HG03520 (cell line): ENCODE data around the gene KRTAP4-9.
"Not testable (repeated sequence)": the region's sequence is repeated elsewhere in the genome, so short reads cannot be mapped to it uniquely, and the experiment has no call there.

ENCODE experiments used
- ATAC-seq: cut with Tn5 transposase; IDR thresholded peaks from one replicate; pipeline ENCODE4 v1.9.1; 2021; ENCODE audit warnings: mild to moderate bottlenecking, moderate library complexity; ENCODE audit not compliant: unreplicated experiment

Gene KRTAP4-9

DNA sequence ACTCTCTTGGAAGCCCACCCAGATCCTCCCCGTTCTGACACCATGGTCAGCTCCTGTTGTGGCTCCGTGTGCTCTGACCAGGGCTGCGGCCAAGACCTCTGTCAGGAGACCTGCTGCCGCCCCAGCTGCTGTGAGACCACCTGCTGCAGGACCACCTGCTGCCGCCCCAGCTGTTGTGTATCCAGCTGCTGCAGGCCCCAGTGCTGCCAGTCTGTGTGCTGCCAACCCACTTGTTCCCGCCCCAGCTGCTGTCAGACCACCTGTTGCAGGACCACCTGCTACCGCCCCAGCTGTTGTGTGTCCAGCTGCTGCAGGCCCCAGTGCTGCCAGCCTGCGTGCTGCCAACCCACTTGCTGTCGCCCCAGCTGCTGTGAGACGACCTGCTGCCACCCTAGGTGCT, at the start of gene KRTAP4-9:
TSS of gene KRTAP4-9 (plus strand) at position 43 of the 400 bp plus-strand sequence. CDS start at position 43, 0 bp downstream.
- not testable (repeated sequence) for ATAC-seq

DNA sequence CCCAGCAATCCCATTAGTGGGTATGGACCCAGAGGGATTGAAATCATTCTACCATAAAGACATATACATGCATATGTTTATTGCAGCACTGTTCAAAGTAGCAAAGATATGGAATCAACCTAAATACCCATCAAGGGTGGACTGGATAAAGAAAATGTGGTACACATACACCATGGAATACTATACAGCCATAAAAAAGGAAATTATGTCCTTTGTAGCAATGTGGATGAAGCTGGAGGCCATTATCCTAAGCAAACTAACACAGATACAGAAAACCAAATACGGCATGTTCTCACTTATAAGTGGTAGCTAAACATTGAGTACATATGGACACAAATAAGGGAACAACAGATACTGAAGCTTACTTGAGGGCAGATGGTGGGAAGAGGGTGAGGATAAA, 47.6 kb upstream of the KRTAP4-9 start:
- ATAC-seq: no peak

DNA sequence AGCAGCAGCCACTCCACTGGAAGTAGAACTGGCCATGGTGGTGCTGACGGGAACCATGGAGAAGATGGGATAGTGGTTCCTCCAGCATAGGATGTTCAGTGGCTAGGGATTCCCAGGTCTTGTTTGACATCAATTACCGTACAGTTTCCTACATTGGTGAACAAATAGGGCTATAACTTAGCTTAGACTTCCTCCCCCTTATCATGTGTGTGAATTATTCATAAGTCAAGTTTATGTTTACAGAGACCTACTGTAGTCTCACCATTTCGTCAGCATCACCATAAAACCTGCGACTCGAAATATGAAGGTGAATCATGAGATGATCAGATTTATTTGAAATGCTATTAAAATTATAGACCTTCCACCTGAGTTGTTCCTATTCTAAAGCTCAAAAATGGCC, 46.4 kb upstream of the KRTAP4-9 start:
- ATAC-seq: no peak

DNA sequence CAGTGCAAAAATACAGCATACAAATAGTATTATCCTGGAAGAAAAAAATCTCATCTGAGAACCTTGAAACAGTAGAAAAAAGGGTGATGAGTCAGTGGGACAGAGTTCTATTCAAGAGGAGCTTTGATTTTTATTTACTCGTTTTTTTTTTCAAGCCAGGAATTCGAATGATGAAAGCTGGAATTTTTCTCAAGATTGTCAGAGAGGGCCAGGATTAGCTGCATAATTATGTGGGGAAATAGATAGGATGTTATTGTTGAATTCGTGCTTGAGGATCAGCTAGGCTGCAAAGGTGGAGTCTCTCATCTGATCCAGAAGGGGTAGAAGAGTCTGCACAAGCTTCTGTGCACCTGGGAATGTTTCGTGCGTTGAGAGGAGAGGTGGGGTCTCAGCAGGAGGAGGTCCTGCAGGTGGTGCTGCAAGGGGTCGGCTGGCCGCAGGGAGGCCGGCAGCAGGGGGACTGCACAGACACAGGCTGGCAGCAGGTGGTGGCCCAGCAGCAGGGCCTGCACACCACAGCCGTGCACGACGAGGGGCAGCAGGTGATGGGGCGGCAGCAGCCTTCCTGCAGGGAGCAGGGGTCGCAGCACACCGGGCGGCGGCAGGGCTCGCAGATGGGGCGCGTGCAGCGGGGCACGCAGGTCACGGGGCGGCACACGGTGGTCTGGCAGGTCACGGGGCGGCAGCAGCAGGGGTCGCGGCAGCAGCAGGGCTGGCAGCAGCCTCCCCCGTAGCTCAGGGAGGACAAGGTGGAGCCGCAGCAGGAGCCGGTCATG, 45.7 kb upstream of the KRTAP4-9 start:
- ATAC-seq: not testable (repeated sequence)

DNA sequence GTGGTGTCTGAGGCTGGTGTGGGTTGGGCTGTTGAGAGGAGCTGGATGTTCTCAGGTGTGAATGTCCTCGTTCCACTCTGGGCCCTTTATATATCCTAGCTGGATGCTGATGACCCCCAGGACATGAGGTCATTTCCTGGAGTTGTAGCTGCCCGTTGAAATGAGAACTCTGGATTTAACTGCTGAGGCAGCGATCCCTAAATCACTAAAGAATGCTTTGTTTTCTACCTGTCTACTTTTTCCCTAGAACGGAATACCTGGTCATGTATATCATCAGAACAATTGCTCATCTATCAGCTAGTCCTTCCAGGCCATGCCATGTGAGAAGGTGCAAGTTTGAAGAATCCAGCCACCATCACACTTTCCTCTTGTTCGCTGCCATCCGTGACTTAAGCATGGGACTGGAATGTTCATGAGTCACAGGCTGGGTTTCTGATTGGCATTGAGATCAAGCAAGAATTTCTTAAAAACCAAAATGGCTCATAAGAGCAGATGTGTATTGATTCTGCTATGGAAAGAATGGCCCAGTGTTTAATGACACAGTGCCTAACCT, 45.1 kb upstream of the KRTAP4-9 start, which contains the start of gene KRTAP2-3:
TSS of gene KRTAP2-3 (minus strand) at position 63 of the 553 bp plus-strand sequence. CDS start 64 bp downstream, outside the sequence.
- ATAC-seq: no peak

DNA sequence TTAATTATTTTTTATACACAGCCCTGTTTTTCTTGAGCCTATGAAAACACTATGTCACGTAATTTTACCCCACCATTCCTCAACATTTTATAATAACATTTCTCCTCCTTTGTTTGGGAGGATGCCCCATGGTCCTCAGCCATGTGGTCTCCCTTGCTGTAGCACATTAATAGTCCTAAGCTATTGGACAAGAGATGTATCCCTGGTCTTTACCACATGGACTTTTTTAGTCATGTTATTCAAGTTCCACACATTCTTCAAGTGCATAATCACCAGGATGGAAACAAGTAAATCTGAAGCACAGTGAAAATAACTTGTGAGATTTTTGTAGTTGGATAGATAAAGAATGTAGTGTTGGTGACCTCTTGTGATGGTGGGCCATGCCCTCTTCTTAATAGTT, 43.2 kb upstream of the KRTAP4-9 start:
- ATAC-seq: no peak

DNA sequence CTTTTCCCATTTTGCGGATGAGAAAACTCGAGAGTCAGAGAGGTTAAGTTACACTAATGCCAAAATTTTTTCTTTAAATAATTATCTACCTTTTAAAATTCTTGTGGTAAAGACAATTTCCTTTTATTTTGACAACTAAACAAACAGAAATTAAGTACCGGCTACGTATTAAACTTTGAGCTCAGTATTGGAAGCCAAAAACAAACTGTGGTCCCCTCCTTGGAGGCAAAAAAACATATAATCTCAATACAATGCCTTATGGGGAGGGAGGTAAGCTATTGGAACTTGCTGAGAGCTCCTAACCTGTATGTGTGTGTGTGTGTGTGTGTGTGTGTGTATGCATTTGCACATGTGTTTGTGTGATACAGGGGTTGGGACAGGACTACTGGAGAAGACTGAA, 41.7 kb upstream of the KRTAP4-9 start:
- no peak for ATAC-seq

DNA sequence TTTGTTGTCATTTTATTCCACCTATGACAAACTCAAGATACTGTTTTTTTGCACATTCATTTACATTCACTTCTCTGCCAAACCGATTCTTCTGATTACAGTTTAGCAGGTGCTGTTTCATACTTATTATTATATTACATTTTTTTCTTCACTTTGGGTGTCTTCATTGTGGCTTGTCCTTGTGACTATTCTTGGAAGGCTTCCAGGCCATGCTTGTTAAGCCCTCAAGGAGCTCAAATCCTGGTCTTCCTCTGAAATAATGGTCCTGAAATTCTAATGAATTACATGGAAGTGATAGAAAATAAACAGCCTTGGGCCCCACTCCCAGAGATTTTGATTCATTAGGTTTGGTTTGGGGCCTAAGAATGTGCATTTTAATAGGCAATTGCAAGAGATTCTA, 40.9 kb upstream of the KRTAP4-9 start:
- ATAC-seq: no peak

DNA sequence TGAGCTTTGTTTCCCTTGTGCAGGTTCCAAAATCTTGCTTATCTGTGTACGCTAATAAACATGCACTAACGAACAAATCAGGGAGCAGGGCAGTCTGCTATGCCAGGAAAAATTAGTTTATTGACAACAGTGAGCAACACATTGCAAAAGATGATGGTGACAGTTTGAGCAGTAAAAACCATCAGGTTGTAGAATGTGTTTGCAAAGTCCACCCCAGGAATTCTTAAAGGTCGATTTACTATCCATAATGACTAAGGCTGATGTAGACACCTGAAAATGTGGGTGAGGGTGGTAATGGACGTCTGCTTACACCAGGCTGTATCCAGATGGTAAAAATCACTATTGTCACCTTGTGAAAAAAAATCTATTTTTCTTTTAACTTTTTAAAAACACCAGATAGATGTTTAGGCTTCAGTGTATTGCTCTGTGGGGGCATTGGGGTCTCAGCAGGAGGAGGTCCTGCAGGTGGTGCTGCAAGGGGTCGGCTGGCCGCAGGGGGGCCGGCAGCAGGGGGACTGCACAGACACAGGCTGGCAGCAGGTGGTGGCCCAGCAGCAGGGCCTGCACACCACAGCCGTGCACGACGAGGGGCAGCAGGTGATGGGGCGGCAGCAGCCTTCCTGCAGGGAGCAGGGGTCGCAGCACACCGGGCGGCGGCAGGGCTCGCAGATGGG, 40.0 kb upstream of the KRTAP4-9 start:
- not testable (repeated sequence) for ATAC-seq

DNA sequence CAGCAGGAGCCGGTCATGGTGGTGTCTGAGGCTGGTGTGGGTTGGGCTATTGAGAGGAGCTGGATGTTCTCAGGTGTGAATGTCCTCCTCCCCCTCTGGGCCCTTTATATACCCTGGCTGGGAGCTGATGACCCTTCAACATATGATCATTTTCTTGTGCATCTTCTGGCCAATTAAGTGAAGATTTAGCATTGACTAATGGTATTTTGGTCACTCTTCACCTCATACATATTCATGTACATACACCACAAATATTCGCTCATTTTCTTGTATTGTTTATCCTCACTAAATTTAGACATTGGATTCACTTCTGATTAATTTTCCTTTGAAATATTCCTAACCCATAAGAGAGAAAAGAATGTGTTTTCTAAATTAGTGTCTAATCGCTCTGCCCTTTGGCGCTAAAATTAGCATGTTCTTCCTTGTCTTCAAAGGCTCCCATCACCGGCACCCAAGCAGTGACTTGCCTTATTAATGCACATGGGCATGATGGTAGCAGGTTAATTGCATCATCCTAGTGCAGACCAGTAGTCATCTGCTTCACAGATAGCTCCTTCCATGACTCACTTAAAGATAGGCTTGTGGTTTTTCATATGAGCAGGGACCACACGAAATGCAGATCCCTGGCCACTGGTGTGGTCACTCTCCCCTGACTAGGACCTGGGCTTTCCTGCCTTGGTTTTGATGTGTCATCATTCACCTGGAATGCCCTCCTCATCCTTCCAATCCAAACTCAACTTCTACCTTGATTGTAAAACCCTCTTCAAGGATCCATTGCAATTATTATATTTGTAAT, 39.2 kb upstream of the KRTAP4-9 start, which contains the start of gene KRTAP2-4:
TSS of gene KRTAP2-4 (minus strand) at position 51 of the 796 bp plus-strand sequence. CDS start at position 17, 34 bp downstream.
- no peak for ATAC-seq

DNA sequence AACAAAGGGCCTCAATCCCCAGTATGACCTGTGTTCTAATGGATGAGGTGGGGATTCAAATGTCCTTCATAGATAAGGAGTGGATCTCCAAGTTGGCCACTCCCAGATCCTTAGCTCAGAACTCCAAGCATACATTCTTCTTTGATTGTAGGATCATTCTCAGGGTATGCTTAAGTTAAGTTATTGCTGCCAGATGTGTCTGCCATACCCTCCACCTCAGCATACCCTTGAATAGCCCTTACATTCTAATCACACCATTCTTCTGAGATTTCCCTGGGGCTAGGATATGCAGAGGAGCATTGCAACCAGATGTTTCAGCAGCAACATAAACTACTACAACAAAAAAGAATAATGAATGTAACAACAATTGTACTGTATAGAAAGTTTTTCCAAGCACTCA, 37.9 kb upstream of the KRTAP4-9 start:
- no peak for ATAC-seq

DNA sequence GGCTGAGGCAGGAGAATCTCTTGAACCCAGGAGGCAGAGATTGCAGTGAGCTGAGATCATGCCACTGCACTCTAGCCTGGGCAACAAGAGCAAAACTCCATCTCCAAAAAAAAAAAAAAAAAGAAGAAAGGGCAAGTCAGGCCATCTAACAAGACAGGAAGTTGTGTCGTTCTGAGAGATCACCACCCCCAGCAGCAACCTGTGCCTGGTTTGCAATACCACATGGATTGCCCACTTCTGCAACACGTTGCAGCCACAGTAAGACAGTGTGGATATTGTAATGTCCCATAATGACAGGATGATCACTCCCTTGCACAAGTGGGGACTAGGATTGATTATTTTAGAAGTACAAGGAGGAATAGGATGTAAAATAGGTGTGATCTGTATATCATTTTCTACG, 36.2 kb upstream of the KRTAP4-9 start:
- no peak for ATAC-seq

DNA sequence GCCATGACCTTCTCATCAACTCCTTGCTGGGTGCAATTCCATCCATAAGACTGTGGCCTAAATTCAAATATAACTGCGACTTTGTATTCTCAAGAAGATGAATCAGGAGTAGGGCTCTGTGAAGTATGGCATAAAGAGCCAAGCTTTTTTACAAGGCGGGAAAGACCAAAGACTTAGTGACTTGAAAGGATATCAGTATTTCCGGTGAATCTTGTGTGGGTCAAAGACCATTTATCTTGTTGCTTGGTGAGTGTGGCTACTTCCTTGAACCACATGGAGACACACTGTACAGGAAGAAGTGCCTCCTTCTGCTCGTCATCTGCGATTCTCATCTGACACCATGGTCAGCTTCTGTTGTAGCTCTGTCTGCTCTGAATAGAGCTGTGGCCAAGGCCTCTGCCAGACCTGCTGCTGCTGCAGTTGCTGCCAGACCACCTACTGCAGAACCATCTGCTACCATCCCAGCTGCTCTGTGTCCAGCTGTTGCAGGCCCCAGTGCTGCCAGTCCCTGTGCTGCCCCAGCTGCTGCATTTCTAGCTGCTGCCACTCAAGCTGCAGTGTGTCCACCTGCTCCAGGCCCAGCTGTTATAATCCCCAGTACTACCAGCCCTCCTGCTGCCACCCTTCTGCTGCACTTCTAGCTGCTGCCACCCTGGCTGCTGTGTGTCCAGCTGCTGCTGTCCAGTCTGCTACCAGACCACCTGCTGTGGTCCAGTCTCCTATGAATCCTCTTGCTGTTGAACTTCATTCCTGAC, 33.4 kb upstream of the KRTAP4-9 start:
- ATAC-seq: no peak

DNA sequence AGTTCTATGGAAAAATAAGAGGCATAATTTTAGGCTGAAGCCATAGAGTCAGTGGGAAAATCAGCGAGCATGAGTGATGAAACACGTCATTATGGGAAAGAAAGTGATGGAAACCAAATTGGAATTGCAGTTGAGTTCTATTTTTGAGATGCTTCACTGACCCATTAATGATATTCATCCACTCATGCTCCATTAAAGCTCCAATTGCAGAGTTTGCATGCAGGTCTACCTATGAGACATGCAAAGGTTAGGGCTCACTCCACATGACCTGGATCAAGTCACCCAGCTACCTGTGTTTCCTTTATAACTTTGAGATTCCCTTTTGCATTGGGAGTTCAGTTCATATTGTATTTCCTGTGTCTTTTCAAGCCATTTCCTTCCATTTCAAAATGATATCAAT, 31.5 kb upstream of the KRTAP4-9 start:
- no peak for ATAC-seq

DNA sequence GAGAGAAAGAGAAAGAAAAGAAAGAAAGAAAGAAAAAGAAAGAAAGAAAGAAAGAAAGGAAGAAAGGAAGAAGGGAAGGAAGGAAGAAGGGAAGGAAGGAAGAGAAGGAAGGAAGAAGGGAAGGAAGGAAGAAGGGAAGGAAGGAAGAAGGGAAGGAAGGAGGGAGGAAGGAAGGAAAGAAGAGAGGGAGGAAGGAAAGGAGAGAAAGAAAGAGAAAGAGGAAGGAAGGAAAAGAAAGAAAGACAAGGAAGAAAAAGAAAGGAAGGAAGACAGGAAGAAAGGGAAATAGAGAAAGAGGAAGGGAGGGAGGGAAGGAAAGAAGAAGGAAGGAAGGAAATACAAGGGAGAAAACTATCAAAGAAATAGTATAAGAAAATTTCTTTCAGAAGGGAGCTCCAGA, 28.4 kb upstream of the KRTAP4-9 start:
- ATAC-seq: no peak

DNA sequence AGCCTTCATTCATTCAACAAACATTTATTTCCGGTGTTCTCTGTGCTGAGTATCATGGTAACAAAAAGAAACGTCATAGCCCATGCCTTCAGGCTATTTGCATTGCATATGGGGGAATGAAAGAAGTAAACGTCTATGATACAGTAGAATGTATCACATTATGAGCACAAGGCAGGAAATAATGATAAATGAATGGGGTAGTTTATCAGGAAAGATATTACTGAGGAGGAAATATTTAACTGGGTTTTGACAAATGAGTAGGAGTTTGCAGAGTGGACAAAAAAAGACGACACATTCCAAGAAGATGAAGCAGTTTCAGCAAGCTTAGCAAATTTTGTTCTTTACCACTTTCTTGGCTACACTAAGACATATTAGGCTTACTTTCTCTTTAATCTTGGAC, 22.6 kb upstream of the KRTAP4-9 start:
- ATAC-seq: no peak

DNA sequence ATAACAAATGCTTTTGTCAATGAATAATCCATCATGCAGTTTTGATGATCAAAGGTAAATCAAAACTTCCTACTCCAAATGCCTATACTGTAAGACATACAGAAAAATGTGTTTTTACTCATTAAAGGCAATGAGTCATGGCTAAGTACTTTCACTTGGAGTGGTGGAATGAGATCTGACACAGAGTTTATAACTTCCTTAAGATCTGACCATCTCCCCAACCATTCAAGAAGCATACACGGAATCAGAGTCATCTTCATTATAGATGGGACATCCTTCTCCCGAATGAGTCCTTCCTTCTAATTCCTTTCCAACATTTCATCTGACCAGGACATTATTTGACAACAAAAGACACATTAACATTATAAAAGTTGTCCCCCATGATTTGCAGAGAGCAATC, 21.8 kb upstream of the KRTAP4-9 start:
- ATAC-seq: not testable (repeated sequence)

DNA sequence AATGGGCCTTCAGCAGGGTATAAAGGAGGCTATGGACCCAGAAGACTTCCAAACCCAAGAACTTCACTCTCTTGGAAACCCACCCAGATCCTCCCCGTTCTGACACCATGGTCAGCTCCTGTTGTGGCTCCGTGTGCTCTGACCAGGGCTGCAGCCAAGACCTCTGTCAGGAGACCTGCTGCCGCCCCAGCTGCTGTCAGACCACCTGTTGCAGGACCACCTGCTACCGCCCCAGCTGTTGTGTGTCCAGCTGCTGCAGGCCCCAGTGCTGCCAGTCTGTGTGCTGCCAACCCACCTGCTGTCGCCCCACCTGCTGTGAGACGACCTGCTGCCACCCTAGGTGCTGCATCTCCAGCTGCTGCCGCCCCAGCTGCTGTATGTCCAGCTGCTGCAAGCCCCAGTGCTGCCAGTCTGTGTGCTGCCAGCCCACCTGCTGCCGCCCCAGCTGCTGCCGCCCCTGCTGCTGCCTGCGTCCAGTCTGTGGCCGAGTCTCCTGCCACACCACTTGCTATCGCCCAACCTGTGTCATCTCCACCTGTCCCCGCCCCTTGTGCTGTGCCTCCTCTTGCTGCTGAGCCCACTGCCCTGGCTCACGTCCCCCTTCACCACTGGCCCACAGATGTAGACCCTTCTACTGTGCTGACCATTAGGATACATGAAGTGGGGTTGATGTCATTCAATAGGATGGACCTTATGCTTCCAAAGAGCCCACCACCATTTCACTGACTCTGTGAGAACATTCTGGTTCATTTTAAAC, 20.9 kb upstream of the KRTAP4-9 start, which contains the start of gene KRTAP4-7:
TSS of gene KRTAP4-7 (plus strand) at position 51 of the 757 bp plus-strand sequence. CDS start at position 108, 57 bp downstream.
- not testable (repeated sequence) for ATAC-seq

DNA sequence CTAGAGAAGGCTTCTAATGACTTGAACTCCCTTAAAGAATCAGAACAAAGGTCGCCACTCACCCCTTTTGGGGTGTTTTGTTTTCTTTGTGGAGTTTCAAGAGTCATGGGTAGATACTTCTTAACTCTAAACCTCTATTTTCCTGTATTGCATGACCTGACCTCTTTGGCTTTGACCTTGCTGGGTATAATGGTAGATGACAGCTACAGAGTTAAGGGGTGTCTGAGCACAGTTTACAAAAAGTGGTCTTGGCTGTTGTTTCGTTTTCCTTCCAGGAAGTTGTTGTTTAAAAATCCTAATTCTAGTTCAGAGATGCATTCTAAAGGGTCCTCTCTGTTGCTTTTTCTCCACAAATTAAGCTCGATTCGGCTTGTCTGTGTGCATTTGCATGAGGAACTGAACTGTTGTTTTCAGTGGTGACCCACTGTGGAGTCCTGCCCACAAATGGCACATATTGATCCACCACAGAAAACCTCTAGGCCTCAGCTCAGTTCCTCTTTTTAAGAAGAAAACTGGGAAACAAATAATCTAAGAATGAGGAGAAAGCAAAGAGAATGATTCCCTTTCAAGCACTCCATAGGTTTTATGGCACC, 16.3 kb upstream of the KRTAP4-9 start:
- ATAC-seq: not testable (repeated sequence)
